Measurements from ENCODE around the gene NFKBIZ. TPM values are rescaled to one million over a fixed set of nuclear protein-coding genes. Genes with fewer than 3 reads are reported as not detected.

The NFKBIZ gene
- total RNA-seq, 1 donor from 2014 or later: 20.5 TPM

GRCh38 chr3:101817992-101818391, 31.3 kb upstream of the NFKBIZ start:
- DNase-seq (ENCODE audit: low spot score): no peak
- no peak overlapping the region for H3K4me3 Mint-ChIP-seq (ENCODE audit: unreplicated experiment)
- no peaks in the 10 kb centered on the region for H3K4me1 Mint-ChIP-seq (ENCODE audit: unreplicated experiment)
- no peak for TF ChIP-seq CTCF (IDR thresholded peaks at IDR 0.05; ENCODE audit: unreplicated experiment)
- peaks cover 7% of the 10 kb centered on the region for H3K36me3 Mint-ChIP-seq (ENCODE audit: low read depth, unreplicated experiment)
- H3K27me3 Mint-ChIP-seq (ENCODE audit: unreplicated experiment): peaks cover 2% of the 10 kb centered on the region
- no peak overlapping the region for H3K27ac Mint-ChIP-seq (ENCODE audit: unreplicated experiment)
- no peaks in the 10 kb centered on the region for H3K9me3 Mint-ChIP-seq (ENCODE audit: unreplicated experiment)

DNA sequence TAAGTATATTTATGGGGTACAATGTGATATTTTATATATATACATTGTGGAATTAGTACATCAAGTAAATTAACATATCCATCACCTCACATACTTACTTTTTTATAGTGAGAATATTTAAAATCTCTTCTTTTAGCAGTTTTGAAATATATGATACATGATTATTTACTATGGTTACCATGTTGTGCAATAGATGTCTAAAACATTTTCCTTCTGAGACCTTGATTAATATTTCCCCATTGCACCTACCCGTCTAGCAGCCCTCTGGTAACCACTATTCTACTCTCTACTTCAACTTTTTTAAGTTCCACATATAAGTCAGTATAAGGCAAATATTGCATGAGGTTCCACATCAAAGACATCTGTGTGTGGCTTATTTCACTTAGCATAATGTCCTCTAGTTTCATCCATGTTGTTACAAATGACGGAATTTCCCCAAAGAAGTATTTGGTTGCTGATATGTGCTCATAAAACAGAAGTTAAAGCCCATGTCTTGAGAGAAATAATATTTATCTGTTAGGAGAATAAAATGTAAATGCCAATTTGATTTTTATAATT, 29.6 kb upstream of the NFKBIZ start:
- TF ChIP-seq CTCF (IDR thresholded peaks at IDR 0.05; ENCODE audit: unreplicated experiment): no peak
- Mint-ChIP-seq H3K4me1 (ENCODE audit: unreplicated experiment) (no peaks in the 10 kb centered on the region), H3K4me3 (ENCODE audit: unreplicated experiment) (no peak overlapping the region), H3K27me3 (ENCODE audit: unreplicated experiment) (peaks cover 3% of the 10 kb centered on the region), H3K9me3 (ENCODE audit: unreplicated experiment) (no peaks in the 10 kb centered on the region), H3K36me3 (ENCODE audit: low read depth, unreplicated experiment) (peaks cover 8% of the 10 kb centered on the region), H3K27ac (ENCODE audit: unreplicated experiment) (no peak overlapping the region)
- DNase-seq (ENCODE audit: low spot score): no peak

DNA sequence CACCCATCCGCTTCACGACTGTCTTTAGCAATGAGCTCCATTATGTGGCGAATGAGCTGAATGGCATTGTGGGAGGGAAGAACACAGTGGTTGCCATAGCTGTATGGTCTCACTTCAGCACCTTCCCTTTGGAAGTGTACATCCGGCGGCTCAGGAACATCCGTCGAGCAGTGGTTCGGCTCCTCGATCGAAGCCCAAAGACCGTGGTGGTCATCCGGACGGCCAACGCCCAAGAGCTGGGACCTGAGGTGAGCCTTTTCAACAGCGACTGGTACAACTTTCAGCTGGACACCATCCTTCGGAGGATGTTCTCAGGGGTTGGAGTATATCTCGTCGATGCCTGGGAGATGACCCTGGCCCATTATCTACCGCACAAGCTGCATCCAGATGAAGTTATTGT, 27.8 kb upstream of the NFKBIZ start:
- Mint-ChIP-seq H3K36me3 (ENCODE audit: low read depth, unreplicated experiment) (peaks cover 8% of the 10 kb centered on the region), H3K27ac (ENCODE audit: unreplicated experiment) (no peak overlapping the region), H3K9me3 (ENCODE audit: unreplicated experiment) (no peaks in the 10 kb centered on the region), H3K4me3 (ENCODE audit: unreplicated experiment) (no peak overlapping the region), H3K4me1 (ENCODE audit: unreplicated experiment) (no peaks in the 10 kb centered on the region), H3K27me3 (ENCODE audit: unreplicated experiment) (peaks cover 2% of the 10 kb centered on the region)
- DNase-seq (ENCODE audit: low spot score): no peak
- TF ChIP-seq CTCF (IDR thresholded peaks at IDR 0.05; ENCODE audit: unreplicated experiment): no peak

GRCh38 chr3:101823525-101823924, 25.8 kb upstream of the NFKBIZ start:
- Mint-ChIP-seq H3K27me3 (ENCODE audit: unreplicated experiment) (peaks cover 2% of the 10 kb centered on the region), H3K9me3 (ENCODE audit: unreplicated experiment) (no peaks in the 10 kb centered on the region), H3K36me3 (ENCODE audit: low read depth, unreplicated experiment) (peaks cover 6% of the 10 kb centered on the region), H3K4me3 (ENCODE audit: unreplicated experiment) (no peak overlapping the region), H3K27ac (ENCODE audit: unreplicated experiment) (no peak overlapping the region), H3K4me1 (ENCODE audit: unreplicated experiment) (no peaks in the 10 kb centered on the region)
- TF ChIP-seq CTCF (IDR thresholded peaks at IDR 0.05; ENCODE audit: unreplicated experiment): no peak
- no peak for DNase-seq (ENCODE audit: low spot score)

DNA sequence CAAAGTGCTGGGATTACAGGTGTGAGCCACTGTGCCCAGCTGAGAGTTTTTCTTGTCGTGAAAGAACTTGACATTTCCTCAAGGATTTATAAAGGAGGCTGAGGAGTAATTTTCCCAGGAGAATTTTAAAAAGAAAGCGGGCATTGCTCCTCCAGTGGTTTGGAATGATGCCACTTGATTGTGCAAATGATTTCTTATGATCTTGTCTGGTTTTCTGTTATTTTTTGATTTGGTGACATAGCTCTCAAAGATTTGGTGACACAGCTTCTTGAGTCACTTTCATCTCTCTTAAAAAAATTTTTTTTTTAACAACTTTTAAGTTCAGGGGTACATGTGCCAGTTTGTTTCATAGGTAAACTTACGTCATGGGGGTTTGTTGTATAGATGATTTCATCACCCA, 24.6 kb upstream of the NFKBIZ start:
- Mint-ChIP-seq H3K27ac (ENCODE audit: unreplicated experiment) (no peak overlapping the region), H3K4me1 (ENCODE audit: unreplicated experiment) (no peaks in the 10 kb centered on the region), H3K27me3 (ENCODE audit: unreplicated experiment) (peaks cover 2% of the 10 kb centered on the region), H3K36me3 (ENCODE audit: low read depth, unreplicated experiment) (peaks cover 6% of the 10 kb centered on the region), H3K9me3 (ENCODE audit: unreplicated experiment) (no peaks in the 10 kb centered on the region), H3K4me3 (ENCODE audit: unreplicated experiment) (no peak overlapping the region)
- no peak for TF ChIP-seq CTCF (IDR thresholded peaks at IDR 0.05; ENCODE audit: unreplicated experiment)
- no peak for DNase-seq (ENCODE audit: low spot score)
